Amniotic stem cell (primary cell): ENCODE data around the gene SCAMP2.
A peak's percentile ranks its signal among the peaks of the same experiment; 100 is the strongest.
"Not testable (repeated sequence)": the region's sequence is repeated elsewhere in the genome, so short reads cannot be mapped to it uniquely, and the experiment has no call there.

Experiments used
- DNase-seq: peaks from one replicate; lab custom pipeline; 2025; lab: John Stamatoyannopoulos, UW

SCAMP2 gene

DNA sequence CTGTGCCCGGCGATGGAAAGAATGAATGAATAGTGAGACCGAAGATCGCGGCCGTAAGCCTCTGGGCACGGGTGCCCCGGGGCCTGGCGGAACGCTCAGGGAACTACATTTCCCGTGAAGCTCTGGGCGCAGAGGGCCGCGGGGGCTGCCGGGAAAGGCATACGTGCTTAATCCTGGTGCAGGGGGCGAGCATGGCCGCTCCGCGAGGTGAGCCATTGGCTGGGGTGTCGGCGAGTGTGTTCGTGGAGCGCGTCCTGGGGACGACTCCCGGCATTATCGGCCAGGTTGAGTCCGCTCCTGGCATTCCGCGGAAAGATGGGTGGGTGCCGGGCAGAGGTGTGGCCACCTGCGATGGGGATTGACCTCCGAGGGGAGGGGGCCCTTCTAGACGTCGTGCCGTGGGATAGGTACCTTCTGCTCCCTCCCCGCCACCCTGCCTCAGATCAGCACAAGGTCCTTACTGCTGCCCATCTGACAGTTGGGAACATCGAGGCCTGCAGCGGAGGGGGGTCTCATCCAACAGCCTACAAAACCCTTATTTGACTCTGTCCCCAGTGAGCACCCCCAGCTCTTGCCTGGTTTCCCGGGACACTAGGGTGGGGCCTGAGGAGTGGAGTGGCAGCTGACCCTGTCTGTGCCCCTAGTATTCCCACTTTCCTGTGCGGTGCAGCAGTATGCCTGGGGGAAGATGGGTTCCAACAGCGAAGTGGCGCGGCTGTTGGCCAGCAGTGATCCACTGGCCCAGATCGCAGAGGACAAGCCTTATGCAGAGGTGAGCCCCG lies 16.9 kb upstream of the SCAMP2 start, which contains the start of gene MPI:
Gene MPI (plus strand): TSS at position 160 of the 782 bp plus-strand sequence. CDS start 32 bp downstream, at position 192.
- peak; percentile 69 for DNase-seq

DNA sequence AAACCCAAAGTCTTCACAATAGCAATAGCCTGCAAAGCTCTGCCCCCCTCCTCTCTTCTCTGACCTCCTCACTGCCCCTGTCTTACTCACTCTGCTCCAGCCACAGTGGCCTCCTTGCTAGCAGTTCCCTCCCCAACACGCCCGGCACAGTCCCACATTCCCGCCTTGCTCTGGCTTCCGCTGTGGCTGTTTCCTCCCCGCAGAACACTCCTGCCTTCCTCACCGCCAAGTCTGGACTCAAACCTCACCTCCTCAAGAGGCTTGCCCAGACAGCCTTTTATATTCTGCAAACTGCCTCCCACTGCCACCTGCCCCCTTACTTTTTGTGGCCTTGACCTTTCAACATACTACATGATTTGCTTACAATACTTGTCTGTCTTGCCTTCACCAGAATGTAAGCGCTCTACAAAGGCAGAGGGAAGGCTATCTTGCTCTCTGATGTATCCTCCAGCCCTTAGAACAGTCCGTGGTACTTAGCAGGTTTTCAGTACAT lies 16.3 kb upstream of the SCAMP2 start:
- no peak for DNase-seq

DNA sequence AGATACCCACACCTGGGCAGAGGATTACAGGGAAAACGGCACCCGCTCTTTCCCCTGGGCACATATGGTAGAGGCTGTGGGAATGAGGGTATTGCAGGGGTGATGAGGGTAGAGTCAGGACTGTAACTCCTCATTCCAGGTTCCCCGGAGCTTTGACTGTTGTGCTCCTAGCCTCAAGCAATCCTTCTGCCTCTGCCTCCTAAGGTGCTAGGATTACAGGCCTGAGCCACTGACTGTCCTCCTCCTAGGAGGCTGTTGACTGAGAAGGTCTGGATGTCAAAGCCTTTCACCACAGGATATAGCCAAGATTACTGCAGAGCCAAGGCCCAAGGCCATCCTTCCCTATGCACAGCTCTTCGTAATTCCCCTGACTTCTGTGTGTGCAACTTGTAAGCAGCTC lies 15.6 kb upstream of the SCAMP2 start:
- DNase-seq: no peak

DNA sequence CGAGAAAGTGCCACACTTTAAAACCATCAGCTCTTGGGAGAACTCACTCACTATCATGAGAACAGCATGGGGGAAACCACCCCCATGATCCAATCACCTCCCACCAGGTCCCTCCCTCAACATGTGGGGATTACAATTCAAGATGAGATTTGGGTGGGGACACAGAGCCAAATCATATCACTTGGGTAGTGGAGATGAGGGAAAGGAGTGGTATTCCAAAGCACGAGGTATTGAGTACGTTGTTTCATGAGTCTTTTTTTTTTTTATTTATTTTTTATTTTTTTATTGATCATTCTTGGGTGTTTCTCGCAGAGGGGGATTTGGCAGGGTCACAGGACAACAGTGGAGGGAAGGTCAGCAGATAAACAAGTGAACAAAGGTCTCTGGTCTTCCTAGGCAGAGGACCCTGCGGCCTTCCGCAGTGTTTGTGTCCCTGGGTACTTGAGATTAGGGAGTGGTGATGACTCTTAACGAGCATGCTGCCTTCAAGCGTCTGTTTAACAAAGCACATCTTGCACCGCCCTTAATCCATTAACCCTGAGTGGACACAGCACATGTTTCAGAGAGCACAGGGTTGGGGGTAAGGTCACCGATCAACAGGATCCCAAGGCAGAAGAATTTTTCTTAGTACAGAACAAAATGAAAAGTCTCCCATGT lies 14.5 kb upstream of the SCAMP2 start:
- not testable (repeated sequence) for DNase-seq

DNA sequence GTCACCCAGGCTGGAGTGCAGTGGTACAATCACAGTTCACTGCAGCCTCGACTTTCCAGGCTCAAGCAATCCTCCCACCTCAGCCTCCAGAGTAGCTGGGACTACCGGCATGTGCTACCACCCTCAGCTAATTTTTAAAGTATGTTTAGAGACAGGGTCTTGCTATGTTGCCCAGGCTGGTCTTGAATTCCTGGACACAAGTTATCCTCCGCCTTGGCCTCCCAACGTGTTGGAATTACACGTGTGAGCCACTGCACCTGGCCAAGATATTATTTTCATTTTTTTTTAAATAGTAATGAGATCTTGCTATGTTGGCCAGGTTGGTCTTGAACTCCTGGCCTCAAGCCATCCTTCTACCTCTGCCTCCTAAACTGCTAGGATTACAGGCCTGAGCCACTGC lies 12.3 kb upstream of the SCAMP2 start:
- no peak for DNase-seq

DNA sequence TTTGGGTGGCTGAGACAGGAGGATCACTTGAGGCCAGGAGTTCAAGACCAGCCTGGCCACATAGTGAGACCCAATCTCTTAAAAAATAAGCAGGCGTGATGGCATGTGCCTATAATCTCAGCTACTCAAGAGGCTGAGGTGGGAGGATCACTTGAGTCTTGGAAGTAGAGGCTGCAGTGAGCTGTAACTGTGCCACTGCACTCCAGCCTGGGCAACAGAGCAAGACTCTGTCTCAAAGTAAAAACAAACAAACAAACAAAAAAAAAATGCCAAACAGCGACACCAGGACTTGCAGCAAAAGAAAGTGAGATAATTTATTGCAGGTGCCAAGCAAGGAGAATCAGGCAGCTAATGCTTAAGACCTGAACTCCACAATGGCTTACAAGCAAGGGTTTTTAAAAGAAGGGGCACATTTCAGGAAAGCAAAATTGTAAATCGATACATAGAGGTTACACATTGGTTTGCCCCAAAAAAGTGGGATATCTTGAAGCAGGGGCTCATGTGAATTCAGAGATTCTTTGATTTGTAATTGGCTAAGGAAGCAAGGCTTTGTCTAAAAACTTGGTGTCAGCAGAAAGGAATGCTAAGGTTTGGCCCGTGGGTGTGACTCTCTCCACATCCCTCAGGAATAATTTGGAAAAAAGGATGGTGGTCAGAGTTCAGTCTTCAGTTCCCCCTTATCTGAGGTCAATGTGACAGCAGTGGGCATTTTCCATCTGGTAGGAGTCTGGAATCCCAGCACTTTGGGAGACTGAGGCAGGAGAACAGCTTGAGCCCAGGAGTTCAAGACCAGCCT lies 11.5 kb upstream of the SCAMP2 start:
- no peak for DNase-seq

DNA sequence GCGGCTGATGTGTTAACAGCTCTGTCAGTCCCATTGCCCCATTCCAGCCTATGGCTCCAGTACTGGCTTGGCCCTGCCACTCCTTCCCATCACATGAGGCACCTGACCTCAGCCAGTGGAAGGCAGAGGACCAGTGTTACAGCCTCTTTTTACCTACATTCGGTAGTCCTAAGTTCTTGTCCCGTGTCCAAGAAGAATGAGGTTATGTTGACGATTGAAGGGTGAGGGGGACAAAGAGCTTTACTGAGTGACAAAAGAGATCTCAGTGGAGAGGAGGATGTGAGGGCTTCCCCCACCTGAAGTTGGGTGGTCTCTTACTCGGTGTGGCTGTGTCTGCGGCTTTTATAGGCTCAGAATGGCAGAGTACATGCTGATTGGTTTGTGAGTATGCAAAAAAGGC lies 9.4 kb upstream of the SCAMP2 start:
- no peak for DNase-seq

DNA sequence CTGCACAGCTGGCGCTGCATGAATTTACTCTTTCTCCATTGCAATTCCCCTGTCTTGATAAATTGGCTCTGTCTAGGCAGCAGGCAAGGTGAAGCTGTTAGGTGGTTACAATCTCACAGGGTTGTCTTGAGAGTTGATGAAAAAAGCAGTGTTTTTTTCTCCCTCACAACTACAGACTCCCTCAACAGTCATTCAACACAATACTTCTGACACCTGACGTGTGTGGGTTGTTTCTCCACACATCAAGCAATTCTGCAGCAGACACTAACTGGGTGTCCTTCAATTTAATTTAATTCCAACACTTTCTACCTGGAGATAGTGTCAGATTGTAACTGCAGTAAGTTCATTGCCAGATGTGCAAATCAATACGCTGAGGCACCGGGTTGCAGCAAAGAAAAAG lies 5.1 kb upstream of the SCAMP2 start:
- DNase-seq: no peak

DNA sequence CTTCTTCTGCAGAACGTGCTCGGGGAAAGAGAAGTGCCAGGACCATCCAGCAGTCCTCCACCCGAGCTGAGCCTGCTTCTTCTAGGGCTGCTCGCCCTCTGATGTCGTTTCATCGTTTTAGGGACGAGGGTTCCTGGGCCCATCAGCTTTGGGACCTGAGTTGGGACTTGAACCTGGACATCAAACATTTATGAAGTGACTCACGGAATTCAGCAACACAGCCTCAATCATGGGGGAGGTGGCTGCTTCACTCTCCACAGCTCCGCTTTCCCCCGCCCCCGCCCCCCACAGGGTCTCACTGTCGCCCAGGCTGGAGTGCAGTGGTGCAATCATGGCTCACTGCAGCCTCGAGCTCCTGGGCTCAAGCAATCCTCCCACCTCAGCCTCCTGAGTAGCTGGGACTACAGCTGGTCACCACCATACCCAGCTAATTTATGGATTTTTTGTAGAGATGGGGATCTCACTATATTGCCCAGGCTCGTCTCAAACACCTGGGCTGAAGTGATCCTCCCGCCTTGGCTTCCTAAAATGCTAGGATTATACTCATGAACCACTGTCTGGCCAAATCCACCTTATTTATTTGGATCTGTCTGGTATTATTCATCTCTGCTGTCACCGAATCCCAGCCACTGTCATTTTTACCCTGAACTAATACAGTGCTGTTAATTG lies 725 bp upstream of the SCAMP2 start:
- no peak for DNase-seq

DNA sequence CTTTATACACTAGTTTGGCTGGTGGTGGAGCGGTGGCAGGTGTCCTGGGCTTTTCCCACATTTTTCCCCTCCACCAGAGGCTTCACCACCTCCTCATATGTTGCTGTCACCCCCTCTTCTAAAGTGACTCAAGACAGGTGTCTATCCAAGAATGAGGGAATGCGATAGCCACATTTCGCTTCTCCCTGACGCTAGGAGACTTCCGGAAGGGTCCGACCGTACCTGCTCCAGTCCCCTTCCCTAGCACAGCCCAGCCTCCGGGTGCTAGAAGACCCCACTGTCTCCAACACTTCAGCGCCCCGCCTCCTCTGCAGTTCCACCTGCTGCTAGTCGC lies 496 bp downstream of the SCAMP2 start:
- DNase-seq: no peak

DNA sequence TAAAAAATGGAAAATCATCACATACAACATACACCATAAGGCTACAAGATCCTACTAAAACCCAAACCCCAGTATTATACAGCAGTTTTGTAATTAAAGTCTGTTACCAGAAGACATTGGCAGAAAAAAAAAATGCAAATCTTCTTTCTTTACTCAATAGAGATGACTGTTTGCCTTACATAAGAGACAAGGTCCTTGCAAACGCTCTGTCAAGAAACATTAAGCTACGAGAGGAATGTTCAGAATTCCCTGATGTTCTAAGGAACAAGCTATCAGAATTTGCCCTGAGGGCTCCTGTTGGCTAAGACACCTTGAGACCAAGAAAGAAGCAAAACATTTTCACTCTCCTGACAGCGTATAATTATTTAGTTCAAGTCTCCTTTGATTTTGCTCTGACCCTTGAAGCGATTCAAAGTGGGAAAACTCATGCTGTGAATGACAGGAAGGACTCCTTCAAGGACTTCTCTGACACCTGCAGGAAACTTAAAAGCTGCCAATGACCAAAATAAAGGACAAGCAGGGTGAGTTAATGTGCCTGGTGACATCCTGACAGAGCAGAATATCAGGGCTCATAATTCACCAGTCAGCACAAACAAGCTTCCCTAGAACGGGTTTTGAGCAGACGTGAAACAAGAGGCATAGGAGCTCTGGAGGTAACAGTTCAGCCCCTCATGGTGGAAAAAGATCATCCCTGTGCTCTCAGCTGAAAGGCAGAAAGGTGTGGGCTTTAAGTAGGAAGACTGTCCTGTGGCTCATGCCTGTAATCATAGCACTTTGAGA lies 2.5 kb downstream of the SCAMP2 start:
- DNase-seq: no peak

DNA sequence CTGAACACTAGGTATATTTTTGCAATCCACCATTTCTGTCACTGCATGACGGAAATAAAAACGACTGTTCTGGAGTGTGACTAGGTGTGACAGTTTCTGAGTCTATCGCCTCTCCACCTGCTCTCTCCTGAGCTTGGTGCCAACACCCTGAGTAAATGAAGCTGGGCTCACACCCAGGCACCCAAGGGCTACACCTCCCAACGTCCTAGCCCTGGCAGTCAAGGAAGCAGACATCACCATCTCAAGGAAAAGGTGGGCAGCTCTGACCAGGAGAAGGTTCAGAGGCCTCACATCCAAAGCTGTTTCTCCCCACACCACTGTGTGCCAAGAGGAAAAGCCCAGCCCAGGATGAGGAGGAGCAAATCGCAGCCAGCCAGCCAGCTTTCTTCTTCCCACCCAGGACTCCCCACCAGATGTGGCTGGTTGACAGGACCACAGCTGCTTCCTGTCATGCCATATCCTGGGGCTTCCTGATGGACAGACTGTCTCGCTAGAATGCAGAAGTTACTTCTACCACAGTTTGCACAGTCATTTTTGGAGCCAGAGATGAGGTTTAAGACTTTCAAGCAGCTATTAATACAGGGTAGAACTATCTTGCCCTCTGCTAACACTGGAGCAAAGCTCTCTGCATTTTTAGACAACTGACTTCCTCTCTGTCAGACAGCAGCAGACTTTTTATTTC lies 3.3 kb downstream of the SCAMP2 start:
- no peak for DNase-seq

DNA sequence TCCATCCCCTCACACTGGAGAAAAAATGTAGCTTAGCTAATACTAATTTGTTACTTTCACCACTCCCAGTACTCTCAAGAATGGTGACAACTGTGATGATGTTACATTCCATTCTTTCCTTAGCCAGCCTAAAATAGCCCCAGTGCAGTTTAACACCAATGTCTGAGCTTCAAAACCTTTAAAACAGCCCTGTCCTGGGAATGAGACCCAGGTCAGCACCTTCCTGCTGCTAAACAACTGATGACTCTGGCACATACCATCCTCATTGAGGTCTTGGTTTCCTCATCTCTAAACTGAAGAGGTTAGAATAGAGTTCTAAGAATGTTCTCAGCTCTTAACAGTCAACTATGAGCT lies 3.8 kb downstream of the SCAMP2 start:
- DNase-seq: no peak

DNA sequence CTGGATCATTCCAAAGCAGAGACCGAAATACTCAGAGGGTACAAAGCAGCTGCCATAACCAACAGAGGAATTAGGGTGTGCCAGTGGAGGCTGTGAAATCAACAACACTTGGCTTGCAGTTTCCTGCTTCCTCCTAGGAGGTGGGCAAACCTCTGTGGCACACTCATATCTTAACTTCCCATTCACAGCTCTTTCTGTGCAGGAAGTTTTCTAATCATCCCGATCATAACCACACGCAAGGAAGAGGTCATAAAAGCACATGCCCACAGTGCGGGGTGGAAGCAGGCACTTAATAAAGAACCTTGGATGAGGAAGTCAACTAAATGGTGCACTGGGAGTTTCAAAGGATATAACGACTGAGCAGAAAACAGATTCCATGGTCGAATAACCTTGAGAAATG lies 5.1 kb downstream of the SCAMP2 start:
- DNase-seq: no peak

DNA sequence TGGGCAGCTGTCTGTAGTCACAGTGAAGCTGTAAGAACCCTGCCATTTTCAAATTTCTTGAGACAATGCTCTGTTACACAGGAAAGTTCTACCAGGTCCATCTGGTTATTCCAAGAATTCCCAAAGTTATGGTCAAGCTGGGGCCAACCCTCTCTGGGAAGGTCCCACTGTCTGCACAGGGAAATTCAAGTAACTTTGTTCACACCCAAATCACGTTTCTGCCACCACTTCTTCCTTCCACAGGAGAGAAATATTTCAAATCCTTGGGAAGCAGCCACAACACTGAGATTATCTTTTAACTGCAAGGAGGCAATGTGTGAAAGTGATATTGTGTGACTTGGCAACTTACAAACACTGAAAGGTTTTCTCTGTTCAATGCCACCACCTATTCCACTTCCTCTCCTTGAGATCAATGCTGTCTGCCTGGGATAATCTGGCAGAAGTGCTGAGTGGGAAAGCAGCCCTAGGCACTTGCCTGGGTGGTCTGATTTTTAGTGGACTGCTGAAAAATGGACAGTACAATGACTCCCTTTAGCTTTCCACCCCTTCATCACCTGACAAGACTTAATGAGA lies 5.6 kb downstream of the SCAMP2 start:
- no peak for DNase-seq

DNA sequence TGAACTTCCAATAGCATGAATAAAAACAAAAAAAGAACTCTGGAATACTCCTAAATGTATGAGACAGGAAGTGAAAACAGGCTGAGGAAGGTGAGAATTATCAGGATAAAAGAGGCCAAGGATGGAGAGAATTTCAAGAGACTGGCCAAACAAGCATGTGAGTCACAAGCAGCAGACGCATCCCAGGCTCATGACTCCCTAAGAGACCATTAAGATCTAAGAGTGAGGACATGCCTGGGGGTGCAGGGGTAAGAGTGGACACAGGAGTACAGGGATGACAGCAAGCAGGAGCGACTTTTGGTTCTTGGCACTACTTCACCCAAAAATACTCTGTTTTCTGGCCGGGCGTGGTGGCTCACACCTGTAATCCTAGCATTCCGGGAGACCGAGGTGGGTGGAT lies 7.1 kb downstream of the SCAMP2 start:
- DNase-seq: peak; percentile 29

DNA sequence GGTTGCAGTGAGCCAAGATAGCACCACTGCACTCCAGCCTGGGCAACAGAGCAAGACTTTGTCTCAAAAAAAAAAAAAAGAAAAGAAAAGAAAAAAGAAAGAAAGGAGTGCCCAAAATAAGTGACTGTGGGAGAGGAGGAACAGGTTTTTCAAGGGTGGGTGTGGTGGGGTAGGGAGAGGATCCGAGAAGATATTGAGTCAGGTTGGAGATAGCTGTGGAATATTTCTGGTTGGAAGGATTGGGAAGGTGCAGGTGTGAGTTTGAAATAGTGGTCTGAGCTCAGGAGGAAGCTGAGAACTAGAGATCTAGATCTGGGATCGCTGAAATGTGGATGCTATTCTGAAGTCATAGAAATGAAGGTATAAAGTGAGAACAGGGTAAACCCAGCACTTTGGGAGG lies 7.8 kb downstream of the SCAMP2 start:
- no peak for DNase-seq

DNA sequence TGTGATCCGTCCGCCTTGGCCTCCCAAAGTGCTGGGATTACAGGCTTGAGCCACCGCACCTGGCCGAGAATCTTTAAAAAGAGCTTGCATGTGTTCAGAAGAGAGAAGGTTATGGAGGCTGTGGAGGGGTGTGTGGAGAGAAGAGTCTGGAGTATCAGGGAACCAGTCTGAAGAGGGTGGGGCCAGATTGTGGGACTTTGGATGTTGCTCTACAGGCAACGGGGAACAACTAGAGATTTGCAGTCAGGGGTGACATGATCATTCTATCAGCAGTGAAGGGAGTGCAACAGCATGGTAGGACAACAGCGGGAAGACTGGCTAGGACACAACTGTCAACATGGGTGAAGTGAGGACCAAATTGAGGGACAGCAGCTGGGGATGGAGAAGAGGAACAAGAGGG lies 8.9 kb downstream of the SCAMP2 start:
- no peak for DNase-seq

DNA sequence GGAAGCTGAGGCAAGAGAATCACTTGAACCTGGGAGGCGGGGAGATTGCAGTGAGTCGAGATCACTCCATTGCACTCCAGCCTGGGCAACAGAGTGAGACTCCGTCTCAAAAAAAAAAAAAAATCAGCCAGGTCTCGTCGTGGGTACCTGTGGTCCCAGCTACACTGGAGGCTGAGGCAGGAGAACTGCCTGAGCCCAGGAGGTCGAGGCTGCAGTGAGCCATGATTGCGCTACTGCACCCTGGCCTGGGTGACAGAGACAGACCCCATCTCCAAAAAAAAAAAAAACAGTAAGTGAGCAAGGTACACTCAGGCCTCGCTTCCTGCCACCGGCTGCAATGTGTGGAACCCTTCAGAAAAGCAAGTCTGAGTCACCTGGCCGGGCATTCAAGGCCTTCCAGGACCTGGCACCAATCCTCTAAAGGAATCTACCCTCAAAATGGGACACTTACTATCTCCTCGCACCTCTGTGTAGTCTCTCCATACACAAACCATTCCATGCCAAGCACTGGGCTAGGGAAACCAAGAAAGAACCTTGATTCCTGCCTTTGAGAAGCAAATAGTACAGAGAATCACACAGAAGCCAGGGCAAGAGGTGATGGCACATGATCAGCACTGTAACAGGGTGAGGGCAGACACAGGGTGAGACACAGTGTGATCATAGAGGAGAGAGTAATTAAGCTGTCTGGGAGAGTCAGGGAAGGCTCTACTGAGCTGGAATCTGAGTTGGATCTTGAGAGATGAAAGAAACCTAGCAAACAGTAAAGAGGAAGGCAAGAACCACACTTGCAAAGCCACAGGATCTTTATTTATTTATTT lies 9.7 kb downstream of the SCAMP2 start:
- no peak for DNase-seq

DNA sequence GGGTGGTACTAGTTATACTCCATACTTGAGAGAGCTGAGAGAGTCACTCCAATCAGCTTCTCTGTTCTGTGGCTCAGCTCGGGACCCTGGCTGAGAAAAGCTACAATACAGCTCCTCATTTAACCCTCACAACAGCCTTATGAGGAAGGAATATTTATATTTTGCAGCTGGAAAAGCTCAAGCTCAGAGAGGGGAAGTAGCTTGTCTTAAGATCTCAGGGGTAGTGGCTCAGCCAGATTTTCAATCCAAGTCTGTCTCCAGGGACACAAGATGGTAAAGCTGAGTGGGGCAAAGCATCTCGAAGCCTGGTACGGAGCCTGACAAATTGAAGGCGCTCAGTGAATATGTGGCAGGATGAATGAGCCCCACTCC lies 14.8 kb downstream of the SCAMP2 start:
- no peak for DNase-seq
